Activated naive CD8-positive, alpha-beta T cell treated with anti-CD3 and anti-CD28 coated beads, Interleukin-2, amount 10 ng/mL, durations not matched to agents 7 days and 5 days (primary cell): ENCODE measurements around the gene FOXI2. TPM values are rescaled to one million over a fixed set of nuclear protein-coding genes. Genes with fewer than 3 reads are reported as not detected.
A peak's percentile ranks its signal among the peaks of the same experiment; 100 is the strongest.

Experiments used
- ATAC-seq: fragments of 150-1000 bp; cut with Tn5 transposase; one replicate; pipeline ENCODE4 v1.10.0; 2021; ENCODE audit warnings: low read depth, moderate library complexity
- POLR2A ChIA-PET: fragments of 350-600 bp; sonication (Branson Sonifier 250); formaldehyde crosslinking; loops from one replicate; lab custom pipeline; 2021; ENCODE audit warnings: antibody characterized with exemption; lab: Charles Lee
- DNase-seq: peaks from one replicate; pipeline ENCODE4 v3.0.0; 2021
- H3K27ac Mint-ChIP-seq: one replicate; pipeline ENCODE4 v1.8.0; 2022; ENCODE audit warnings: mild to moderate bottlenecking, mixed read lengths
- H3K27me3 Mint-ChIP-seq: one replicate; pipeline ENCODE4 v1.8.0; 2022; ENCODE audit warnings: mild to moderate bottlenecking, moderate library complexity, mixed read lengths
- H3K36me3 Mint-ChIP-seq: one replicate; pipeline ENCODE4 v1.8.0; 2021; ENCODE audit warnings: mild to moderate bottlenecking, mixed read lengths
- H3K4me1 Mint-ChIP-seq: one replicate; pipeline ENCODE4 v1.8.0; 2021; ENCODE audit warnings: mixed read lengths
- H3K4me3 Mint-ChIP-seq: one replicate; pipeline ENCODE4 v1.8.0; 2022; ENCODE audit warnings: mild to moderate bottlenecking, moderate library complexity, mixed read lengths
- H3K9me3 Mint-ChIP-seq: one replicate; pipeline ENCODE4 v1.8.0; 2021; ENCODE audit warnings: mixed read lengths
- total RNA-seq, 2 experiments: library from RNA; stranded (reverse); gene quantifications; one replicate each; pipeline ENCODE4 v1.2.3, GENCODE V29; 2021

FOXI2 gene
- total RNA-seq = not detected

DNA sequence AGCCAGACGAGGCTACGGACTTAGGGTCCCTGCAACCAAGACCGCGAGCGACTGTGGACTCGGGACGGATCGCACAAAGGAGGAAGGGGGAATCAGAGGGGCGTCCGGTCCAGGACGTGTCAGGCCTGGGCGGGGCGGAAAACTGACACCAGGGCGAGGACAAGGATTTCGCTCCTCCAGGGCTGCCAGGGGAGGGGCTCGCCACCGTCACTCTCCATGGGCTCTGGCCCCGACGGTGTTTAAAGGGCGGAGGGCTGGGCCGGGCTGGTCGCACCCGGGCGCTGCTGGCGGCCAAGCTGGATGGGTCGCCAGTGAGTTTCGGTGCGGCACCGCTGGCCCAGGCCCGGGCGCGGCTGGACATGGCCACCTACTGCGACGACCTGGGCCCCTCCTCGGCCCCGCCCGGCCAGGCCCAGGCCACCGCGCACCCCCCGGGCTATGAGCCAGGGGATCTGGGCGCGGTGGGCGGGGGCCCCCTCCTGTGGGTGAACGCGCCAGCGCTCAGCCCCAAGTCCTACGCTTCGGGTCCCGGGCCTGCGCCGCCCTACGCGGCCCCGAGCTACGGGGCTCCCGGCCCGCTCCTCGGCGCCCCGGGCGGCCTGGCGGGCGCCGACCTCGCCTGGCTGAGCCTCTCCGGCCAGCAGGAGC lies at the start of gene FOXI2:
FOXI2 (plus strand) TSS at position 271 of the 648 bp plus-strand sequence; CDS start at position 360, 89 bp downstream.
- no peaks in the 10 kb centered on the region for H3K4me1 Mint-ChIP-seq
- no peak for DNase-seq
- H3K9me3 Mint-ChIP-seq = no peaks in the 10 kb centered on the region
- H3K27ac Mint-ChIP-seq = no peak within 1 kb of the TSS
- no peak within 1 kb of the TSS for H3K4me3 Mint-ChIP-seq
- H3K36me3 Mint-ChIP-seq = peaks cover 2% of the 10 kb centered on the region
- peaks cover 28% of the 10 kb centered on the region for H3K27me3 Mint-ChIP-seq
- no peak for ATAC-seq
- POLR2A ChIA-PET = no interaction called here

DNA sequence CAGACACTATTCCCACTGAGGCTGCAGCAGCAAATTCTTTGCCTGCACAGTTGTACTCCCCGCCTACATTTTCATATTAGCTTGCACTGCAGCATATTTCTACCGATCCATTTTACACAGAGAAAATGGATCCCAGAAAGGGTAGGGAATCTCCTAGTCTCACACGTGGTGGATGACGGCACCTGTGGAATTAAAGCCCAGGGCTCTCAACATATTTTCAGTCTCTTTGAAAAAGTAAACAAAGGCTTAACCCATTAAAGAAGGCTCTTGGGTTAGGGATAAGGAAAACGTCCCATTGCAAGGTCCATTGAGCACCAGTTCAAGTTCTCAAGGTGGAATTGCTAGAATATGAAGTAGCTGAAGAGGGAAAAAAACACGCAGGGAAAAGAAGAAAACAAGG lies 49.4 kb upstream of the FOXI2 start:
- Mint-ChIP-seq H3K27me3 (no peaks in the 10 kb centered on the region), H3K4me3 (no peak overlapping the region), H3K27ac (no peak overlapping the region), H3K36me3 (no peaks in the 10 kb centered on the region), H3K9me3 (no peaks in the 10 kb centered on the region), H3K4me1 (no peaks in the 10 kb centered on the region)
- DNase-seq = no peak
- ATAC-seq = no peak
- POLR2A ChIA-PET = no interaction called here

DNA sequence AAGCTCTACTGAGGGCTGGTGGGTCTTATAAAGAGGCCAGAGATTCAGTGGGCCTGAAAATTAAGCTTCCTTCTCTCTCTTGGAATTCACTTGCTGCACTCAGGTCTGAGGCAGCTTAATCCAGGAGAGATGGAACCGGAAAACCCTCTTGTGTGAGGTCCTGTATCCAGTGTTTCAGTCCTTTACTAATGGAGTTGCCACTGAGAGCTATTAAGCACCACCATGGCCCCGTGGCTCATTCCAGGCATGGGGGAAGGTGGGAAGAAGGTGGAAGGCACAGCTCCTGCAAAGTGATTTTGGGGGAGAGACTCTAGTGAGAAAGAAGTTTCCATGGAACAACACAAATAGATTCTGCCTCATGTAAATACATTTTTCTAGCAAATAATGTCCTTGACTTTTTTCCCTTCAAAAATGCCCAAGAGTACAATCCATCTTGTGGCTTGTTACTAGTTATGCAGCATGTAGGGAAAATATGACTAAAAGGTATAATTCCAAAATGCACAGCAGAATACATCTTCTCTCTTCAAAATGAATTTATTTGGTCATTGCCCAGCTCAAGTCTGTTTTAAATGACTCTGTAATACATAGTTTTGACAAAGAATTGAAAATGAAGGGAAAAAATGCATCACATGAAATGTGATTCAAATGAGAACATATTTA lies 46.7 kb upstream of the FOXI2 start:
- H3K27me3 Mint-ChIP-seq = no peaks in the 10 kb centered on the region
- POLR2A ChIA-PET = no interaction called here

DNA sequence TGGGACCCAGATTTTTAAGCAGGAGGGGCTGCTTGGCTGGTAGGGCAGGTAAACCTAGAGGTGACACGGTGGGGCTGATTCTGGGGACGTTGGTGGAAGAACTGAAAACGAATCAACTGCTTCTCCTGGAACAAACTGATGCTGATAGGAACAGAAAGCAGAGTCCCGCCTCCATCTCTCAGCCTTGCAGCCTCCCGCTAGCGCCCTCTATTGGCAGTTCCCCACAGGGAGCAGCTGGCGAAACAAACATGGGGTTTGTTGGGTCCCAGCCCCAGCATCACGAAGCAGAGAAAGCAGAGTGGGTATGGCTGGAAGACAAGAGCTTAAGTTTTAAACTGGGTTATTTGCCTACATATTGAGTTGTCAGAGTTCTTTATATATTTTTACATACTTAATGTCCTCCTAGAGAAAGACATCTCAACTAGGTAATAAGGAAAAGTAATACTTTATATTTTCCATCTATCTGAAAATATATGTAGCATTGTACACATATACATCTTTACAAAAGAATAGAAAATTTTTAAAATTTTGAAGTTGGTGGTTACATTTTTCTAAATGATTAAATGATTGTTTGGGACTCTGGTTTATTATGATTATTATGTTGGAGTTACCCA lies 42.3 kb upstream of the FOXI2 start:
- H3K4me3 Mint-ChIP-seq = no peak overlapping the region
- ATAC-seq (no peak), DNase-seq (peak; percentile 33)
- H3K36me3 Mint-ChIP-seq = no peaks in the 10 kb centered on the region
- H3K27me3 Mint-ChIP-seq = no peaks in the 10 kb centered on the region
- POLR2A ChIA-PET = no interaction called here
- no peak overlapping the region for H3K27ac Mint-ChIP-seq
- no peaks in the 10 kb centered on the region for H3K4me1 Mint-ChIP-seq
- no peaks in the 10 kb centered on the region for H3K9me3 Mint-ChIP-seq

More for the DNA sequence above, 46.7 kb upstream of the FOXI2 start:
- no peak for DNase-seq
- no peak for ATAC-seq
- H3K4me1 Mint-ChIP-seq = no peaks in the 10 kb centered on the region
- H3K27ac Mint-ChIP-seq = no peak overlapping the region
- no peaks in the 10 kb centered on the region for H3K36me3 Mint-ChIP-seq
- H3K4me3 Mint-ChIP-seq = no peak overlapping the region
- no peaks in the 10 kb centered on the region for H3K9me3 Mint-ChIP-seq

DNA sequence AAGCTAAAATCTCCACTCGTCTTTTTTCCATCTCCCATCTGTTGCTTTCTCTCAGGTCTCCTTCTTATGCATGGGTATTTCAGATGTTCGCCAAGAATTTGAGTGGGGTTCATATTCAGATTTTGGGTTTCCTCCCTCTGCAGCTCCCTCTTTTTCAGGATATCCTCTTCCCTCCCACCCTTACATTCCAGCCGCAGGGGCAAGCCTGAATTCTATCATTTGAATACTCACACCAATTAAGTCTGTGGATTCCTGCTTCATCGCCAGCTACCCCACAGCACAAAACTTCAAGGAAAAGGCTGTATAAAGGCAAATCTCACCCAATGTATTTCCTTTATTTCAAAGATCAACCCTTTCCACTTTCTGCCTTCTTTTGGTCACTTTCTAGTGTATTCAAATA lies 41.6 kb upstream of the FOXI2 start:
- DNase-seq (no peak), ATAC-seq (no peak)
- no peaks in the 10 kb centered on the region for H3K36me3 Mint-ChIP-seq
- POLR2A ChIA-PET = no interaction called here
- H3K4me1 Mint-ChIP-seq = no peaks in the 10 kb centered on the region
- H3K27me3 Mint-ChIP-seq = peaks cover 2% of the 10 kb centered on the region
- no peak overlapping the region for H3K4me3 Mint-ChIP-seq
- H3K27ac Mint-ChIP-seq = no peak overlapping the region
- H3K9me3 Mint-ChIP-seq = no peaks in the 10 kb centered on the region

DNA sequence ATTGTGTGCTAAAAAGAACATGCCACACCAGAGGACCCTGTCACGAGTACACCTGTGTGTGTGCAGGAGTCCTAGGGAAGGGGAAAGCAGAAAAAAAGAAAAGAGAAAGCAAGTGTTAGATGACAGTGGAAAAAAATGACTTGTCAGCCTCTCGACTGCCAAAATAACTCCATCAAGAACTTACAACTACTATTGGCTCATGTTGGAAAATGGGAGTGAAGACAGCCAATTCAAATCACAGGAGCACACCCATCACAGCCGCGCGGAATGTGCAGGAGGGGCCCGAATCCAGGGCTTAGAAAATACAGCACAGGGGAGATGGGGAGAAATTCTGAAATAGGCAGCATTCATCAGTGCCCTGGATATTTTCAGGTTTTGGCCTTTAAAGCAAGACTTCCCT lies 38.1 kb upstream of the FOXI2 start:
- ATAC-seq = no peak
- POLR2A ChIA-PET = no interaction called here
- H3K4me1 Mint-ChIP-seq = no peaks in the 10 kb centered on the region
- H3K36me3 Mint-ChIP-seq = no peaks in the 10 kb centered on the region
- H3K27me3 Mint-ChIP-seq = peaks cover 2% of the 10 kb centered on the region
- no peak for DNase-seq
- H3K9me3 Mint-ChIP-seq = no peaks in the 10 kb centered on the region
- no peak overlapping the region for H3K27ac Mint-ChIP-seq
- H3K4me3 Mint-ChIP-seq = no peak overlapping the region

DNA sequence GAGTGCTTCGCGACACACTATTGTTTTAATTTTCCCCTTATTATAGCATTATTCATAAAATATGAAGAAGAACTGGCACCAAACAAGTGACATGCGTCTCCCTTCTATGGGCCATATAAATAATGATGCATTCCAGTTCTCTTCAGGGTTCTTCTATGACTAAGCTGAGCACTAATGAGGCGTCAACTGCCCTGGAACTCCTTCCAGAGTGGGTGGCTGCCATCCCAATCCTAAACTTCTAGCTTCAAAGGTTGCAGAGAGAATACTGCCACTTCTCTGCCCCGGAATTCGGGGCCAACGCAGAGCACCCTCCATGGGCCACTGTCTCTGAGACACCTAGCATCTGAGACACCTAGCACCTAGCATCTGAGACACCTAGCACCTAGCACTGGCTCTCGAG lies 37.7 kb upstream of the FOXI2 start:
- Mint-ChIP-seq H3K4me3 (no peak overlapping the region), H3K27me3 (peaks cover 2% of the 10 kb centered on the region), H3K36me3 (no peaks in the 10 kb centered on the region), H3K27ac (no peak overlapping the region), H3K4me1 (no peaks in the 10 kb centered on the region), H3K9me3 (no peaks in the 10 kb centered on the region)
- DNase-seq = no peak
- ATAC-seq = no peak
- POLR2A ChIA-PET = no interaction called here

DNA sequence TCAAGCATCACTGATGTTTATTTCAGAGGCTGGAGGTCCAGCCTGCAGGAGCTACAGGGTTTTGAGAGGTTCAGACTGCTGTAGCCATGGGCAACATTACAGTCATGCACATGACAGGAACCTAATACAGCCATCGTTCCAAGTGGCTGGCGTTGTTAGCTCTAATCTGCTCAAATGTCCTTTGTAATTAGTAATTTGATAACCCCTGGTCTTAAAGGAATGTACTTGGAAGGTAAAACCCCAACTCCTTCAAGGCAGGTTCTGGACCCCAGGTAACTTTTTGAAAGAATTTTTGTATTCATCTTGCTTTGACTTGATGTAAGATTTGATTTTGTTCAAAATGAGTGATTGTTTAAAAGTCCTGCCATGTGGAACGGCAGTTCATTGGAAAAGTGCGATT lies 34.7 kb upstream of the FOXI2 start:
- Mint-ChIP-seq H3K9me3 (no peaks in the 10 kb centered on the region), H3K27ac (no peak overlapping the region)
- POLR2A ChIA-PET = no interaction called here

DNA sequence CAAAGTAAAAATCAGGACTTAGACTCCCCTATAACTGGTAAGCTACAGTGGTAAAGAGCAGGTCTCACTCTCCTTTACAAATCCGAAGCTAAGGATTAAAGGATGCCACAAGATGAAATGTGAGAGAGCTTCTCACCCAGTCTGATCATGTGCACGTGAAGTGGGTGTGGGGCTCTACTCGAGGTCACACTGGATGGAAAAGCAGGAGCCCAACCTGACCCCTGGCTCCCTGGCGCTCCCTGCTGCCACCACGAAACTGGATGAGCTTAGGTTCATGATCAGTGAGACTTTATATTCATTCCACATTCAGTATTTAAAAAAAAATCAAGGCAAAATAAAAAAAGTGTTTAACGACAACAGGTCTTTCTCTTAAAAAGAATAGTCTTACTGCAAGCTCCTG lies 21.7 kb upstream of the FOXI2 start:
- ATAC-seq = no peak
- Mint-ChIP-seq H3K9me3 (no peaks in the 10 kb centered on the region), H3K27me3 (no peaks in the 10 kb centered on the region), H3K4me3 (no peak overlapping the region), H3K27ac (no peak overlapping the region), H3K36me3 (no peaks in the 10 kb centered on the region), H3K4me1 (no peaks in the 10 kb centered on the region)
- POLR2A ChIA-PET = no interaction called here
- DNase-seq = no peak

More for the DNA sequence above, 34.7 kb upstream of the FOXI2 start:
- Mint-ChIP-seq H3K4me1 (no peaks in the 10 kb centered on the region), H3K27me3 (peaks cover 2% of the 10 kb centered on the region), H3K4me3 (no peak overlapping the region), H3K36me3 (no peaks in the 10 kb centered on the region)
- no peak for ATAC-seq
- no peak for DNase-seq

DNA sequence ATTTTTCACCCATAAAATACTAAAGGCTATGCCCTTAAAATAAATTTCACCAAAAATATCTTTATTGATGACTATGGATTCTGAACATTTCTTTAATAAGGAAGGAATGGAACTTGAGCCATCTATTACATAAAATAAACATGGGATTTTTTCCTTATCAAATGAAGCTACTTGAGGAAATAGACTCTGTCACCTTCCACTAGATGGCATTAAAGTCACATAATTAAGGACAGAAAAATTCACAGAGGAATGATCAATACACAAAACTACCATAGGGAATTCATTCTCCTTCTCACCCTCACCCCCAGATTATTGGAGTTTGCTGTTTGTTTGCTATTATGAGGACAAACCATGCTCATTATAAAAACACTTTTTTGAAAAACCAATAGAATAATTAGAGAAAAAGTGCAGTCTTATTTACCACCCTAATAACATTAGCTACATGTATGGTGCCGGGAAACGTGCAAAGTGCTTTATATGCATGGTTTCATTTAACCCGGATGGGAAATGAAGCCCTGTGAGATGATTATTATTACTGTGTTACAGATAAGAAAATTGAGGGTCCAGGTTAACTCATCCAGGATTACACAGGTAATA lies 21.1 kb upstream of the FOXI2 start:
- Mint-ChIP-seq H3K4me3 (no peak overlapping the region), H3K4me1 (no peaks in the 10 kb centered on the region), H3K27ac (no peak overlapping the region), H3K27me3 (no peaks in the 10 kb centered on the region), H3K9me3 (no peaks in the 10 kb centered on the region), H3K36me3 (no peaks in the 10 kb centered on the region)
- ATAC-seq (no peak), DNase-seq (no peak)
- POLR2A ChIA-PET = no interaction called here

DNA sequence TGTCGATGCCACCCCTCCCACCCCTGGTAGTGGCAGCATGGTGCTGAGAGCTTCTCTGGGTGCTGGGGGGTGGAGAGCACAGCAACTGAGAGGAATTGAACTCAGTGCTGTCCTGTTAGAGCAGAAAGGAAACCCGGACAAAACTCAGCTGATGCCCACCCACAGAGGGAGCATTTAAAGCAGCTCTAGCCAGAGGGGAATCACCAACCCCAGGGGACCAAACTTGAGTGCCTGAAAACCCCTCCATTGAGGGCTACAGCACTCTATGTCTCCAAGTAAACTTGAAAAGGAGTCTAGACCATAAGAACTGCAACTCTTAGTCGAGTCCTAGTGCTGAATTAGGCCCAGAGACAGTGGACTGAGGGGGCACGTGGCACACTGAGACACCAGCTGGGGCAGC lies 16.8 kb upstream of the FOXI2 start:
- Mint-ChIP-seq H3K27ac (no peak overlapping the region), H3K9me3 (peaks cover 1% of the 10 kb centered on the region)
- DNase-seq = no peak

DNA sequence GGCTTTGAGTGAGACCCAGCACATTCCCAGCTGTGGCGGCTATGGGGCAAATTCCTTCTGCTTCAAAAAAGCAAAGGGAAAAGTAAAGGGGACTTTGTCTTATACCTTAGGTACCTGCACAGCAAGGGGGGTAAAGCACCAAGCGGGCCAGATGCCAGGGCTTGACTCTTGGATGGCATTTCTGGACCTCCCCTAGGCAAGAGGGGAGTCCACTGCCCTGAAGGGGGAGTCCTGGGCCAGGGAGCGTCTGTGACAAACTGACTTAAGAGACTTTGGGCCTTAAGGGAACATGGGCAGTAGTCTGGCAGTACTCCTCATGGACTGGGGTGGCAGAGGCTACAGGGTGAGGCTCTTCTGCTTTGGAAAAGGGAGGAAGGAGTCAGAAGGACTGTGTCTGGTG lies 16.1 kb upstream of the FOXI2 start:
- H3K9me3 Mint-ChIP-seq = peaks cover 1% of the 10 kb centered on the region
- ATAC-seq (no peak), DNase-seq (no peak)
- H3K36me3 Mint-ChIP-seq = no peaks in the 10 kb centered on the region
- no peaks in the 10 kb centered on the region for H3K4me1 Mint-ChIP-seq
- peaks cover 9% of the 10 kb centered on the region for H3K27me3 Mint-ChIP-seq
- no peak overlapping the region for H3K4me3 Mint-ChIP-seq
- POLR2A ChIA-PET = no interaction called here
- no peak overlapping the region for H3K27ac Mint-ChIP-seq

More for the DNA sequence above, 16.8 kb upstream of the FOXI2 start:
- POLR2A ChIA-PET = interaction anchor here (0.6 kb wide), 1 partner anchor 210 kb away, joined by 4 read pairs; no protein-coding TSS in a partner anchor
- Mint-ChIP-seq H3K4me1 (no peaks in the 10 kb centered on the region), H3K36me3 (no peaks in the 10 kb centered on the region), H3K4me3 (no peak overlapping the region), H3K27me3 (peaks cover 9% of the 10 kb centered on the region)
- ATAC-seq = no peak

DNA sequence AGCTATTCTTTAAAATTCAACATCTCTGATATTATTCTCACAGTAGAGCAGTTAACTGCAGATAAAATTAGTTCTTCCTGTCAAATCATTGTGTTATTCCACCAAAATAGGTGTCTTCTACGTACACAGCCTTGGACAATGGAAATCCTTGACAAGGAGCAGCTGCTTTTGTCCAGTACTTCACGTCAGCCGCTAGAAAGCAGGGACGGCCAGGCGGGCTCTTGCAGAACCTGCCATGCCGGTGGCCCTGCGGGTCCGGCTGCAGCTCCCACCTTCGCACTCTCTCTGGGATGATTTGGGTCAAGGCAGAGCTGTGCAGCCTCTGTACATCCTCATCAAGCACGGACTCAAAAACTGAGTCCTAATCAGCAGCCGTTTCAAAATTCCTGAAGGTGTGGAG lies 2.2 kb upstream of the FOXI2 start:
- H3K9me3 Mint-ChIP-seq = no peaks in the 10 kb centered on the region
- DNase-seq (no peak), ATAC-seq (no peak)
- no peak overlapping the region for H3K27ac Mint-ChIP-seq
- H3K4me1 Mint-ChIP-seq = no peaks in the 10 kb centered on the region
- no peak overlapping the region for H3K4me3 Mint-ChIP-seq
- H3K36me3 Mint-ChIP-seq = no peaks in the 10 kb centered on the region
- POLR2A ChIA-PET = no interaction called here
- H3K27me3 Mint-ChIP-seq = peaks cover 28% of the 10 kb centered on the region

DNA sequence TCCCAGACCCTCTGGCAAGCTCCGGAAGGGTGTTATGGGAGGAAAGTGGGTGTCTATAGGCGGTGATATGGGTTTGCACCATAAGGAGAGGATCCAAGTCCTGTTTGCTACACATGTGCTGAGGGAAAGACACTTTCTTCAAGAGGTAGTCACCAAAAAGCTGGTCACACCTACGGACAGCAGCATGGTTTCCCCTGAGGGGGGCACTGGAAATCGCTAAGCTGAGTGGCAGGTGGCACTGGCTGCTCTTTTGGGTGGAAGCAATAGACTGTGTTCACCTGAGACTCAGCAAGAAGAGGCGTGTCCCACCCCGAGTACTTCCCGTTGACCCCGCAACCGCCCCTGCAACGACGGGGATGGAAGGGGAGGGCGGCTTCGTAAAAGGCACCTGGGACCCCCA lies 1.8 kb upstream of the FOXI2 start:
- no peak overlapping the region for H3K27ac Mint-ChIP-seq
- POLR2A ChIA-PET = no interaction called here
- H3K4me1 Mint-ChIP-seq = no peaks in the 10 kb centered on the region
- ATAC-seq (no peak), DNase-seq (no peak)
- H3K9me3 Mint-ChIP-seq = no peaks in the 10 kb centered on the region
- H3K36me3 Mint-ChIP-seq = peaks cover 2% of the 10 kb centered on the region
- H3K27me3 Mint-ChIP-seq = peaks cover 28% of the 10 kb centered on the region
- no peak overlapping the region for H3K4me3 Mint-ChIP-seq
